Fibroblast of lung (primary cell): ENCODE data around the gene DYRK2. TPM values are rescaled to one million over a fixed set of nuclear protein-coding genes. Genes with fewer than 3 reads are reported as not detected.

Experiments used
- DNase-seq, 2 donors: peaks; one replicate each; pipeline versions ENCODE4 v3.0.0 to v3.0.0-alpha.2; 2010; ENCODE audit warnings: low read depth in 2 of 2
- H2AFZ ChIP-seq: 2 replicates; pipeline ENCODE4 v1.5.1; 2012; ENCODE audit warnings: low read length, control low read depth, inconsistent platforms
- H3K27ac ChIP-seq: 2 replicates; pipeline ENCODE4 v1.5.1; 2011; ENCODE audit warnings: low read length, control low read depth; ENCODE audit not compliant: insufficient read depth
- H3K27me3 ChIP-seq: 2 replicates; pipeline ENCODE4 v1.5.1; 2011; ENCODE audit warnings: mild to moderate bottlenecking, low read length; ENCODE audit not compliant: control insufficient read depth, insufficient read depth
- H3K36me3 ChIP-seq: 2 replicates; pipeline ENCODE4 v1.5.1; 2011; ENCODE audit warnings: low read length; ENCODE audit not compliant: control insufficient read depth, insufficient read depth
- H3K4me1 ChIP-seq: 2 replicates; pipeline ENCODE4 v1.5.1; 2011; ENCODE audit warnings: low read length; ENCODE audit not compliant: control insufficient read depth, insufficient read depth; ENCODE audit errors: extremely low read depth
- H3K4me2 ChIP-seq: 2 replicates; pipeline ENCODE4 v1.5.1; 2011; ENCODE audit warnings: low read length, control low read depth; ENCODE audit not compliant: insufficient read depth; ENCODE audit errors: extremely low read depth
- H3K4me3 ChIP-seq, 4 experiments: fragments of 200-600 bp in 1 of 4; sonication (generic) in 1 of 4; replicated peaks in 1 of 4; 2 replicates each; pipeline ENCODE4 v1.5.1; 2011 to 2016; ENCODE audit warnings: low read length in 4 of 4, low read depth in 3 of 4, mild to moderate bottlenecking in 3 of 4, control low read depth in 2 of 4, inconsistent platforms in 1 of 4, mixed read lengths in 1 of 4; ENCODE audit not compliant: insufficient read depth in 1 of 4; ENCODE audit errors: control extremely low read depth in 1 of 4
- H3K79me2 ChIP-seq: 2 replicates; pipeline ENCODE4 v1.5.1; 2012; ENCODE audit warnings: mild to moderate bottlenecking, low read length, inconsistent platforms; ENCODE audit not compliant: control insufficient read depth, insufficient read depth
- H3K9ac ChIP-seq: 2 replicates; pipeline ENCODE4 v1.5.1; 2011; ENCODE audit warnings: mild to moderate bottlenecking, low read length, control low read depth; ENCODE audit not compliant: insufficient read depth
- H3K9me3 ChIP-seq: 2 replicates; pipeline ENCODE4 v1.5.1; 2012; ENCODE audit warnings: low read depth, low read length; ENCODE audit not compliant: control insufficient read depth, insufficient read depth
- H4K20me1 ChIP-seq: 2 replicates; pipeline ENCODE4 v1.5.1; 2011; ENCODE audit warnings: low read length; ENCODE audit not compliant: control insufficient read depth, insufficient read depth; ENCODE audit errors: extremely low read depth
- CTCF ChIP-seq, 2 donors: IDR thresholded peaks in 1 of 2; conservative IDR thresholded peaks in 1 of 2; 1 replicate in 1 of 2; 2 replicates in 1 of 2; pipeline ENCODE4 v1.5.1; 2011 to 2012; ENCODE audit warnings: low read length in 2 of 2, control low read depth in 1 of 2, inconsistent platforms in 1 of 2, low read depth in 1 of 2, mild to moderate bottlenecking in 1 of 2
- EZH2 ChIP-seq: IDR thresholded peaks from 2 replicates; pipeline ENCODE4 v1.5.1; 2012; ENCODE audit warnings: low read length, control low read depth, mild to moderate bottlenecking; ENCODE audit errors: missing control alignments
- polyA plus RNA-seq, 2 donors: library from polyadenylated mRNA; depleted of rRNA in 1 of 2; stranded (reverse) in 1 of 2; unstranded in 1 of 2; fragments of >200 nt; gene quantifications; 2 replicates each; pipeline ENCODE4 v1.2.1, GENCODE V29; 2011 to 2012; ENCODE audit warnings: missing spikeins in 1 of 2
- total RNA-seq: library from RNA; depleted of rRNA; stranded (reverse); fragments of >200 nt; gene quantifications from 2 replicates; pipeline ENCODE4 v1.2.1, GENCODE V29; 2014

DYRK2 gene
- total and polyA plus RNA-seq, 2 donors (not counting 1 experiment from before 2014, with no cell fraction given): 18.7 to 22.5 TPM

GRCh38 chr12:67618303-67618702, 30.2 kb upstream of the DYRK2 start:
- no peaks in the 10 kb centered on the region for H3K79me2 ChIP-seq
- H3K36me3 ChIP-seq: no peaks in the 10 kb centered on the region
- no peaks in the 10 kb centered on the region for H3K4me1 ChIP-seq
- no peak for DNase-seq
- no peaks in the 10 kb centered on the region for H4K20me1 ChIP-seq
- no peak overlapping the region for H3K27ac ChIP-seq
- no peak overlapping the region for H2AFZ ChIP-seq
- H3K9me3 ChIP-seq: no peaks in the 10 kb centered on the region
- H3K27me3 ChIP-seq: no peaks in the 10 kb centered on the region
- no peak overlapping the region for H3K9ac ChIP-seq
- no peak overlapping the region for H3K4me3 ChIP-seq
- H3K4me2 ChIP-seq: no peak overlapping the region
- TF ChIP-seq CTCF (conservative IDR thresholded peaks at IDR 0.05 in 1 of 2, IDR thresholded peaks at IDR 0.05 in 1 of 2; ENCODE audit: low read depth in 1 of 2, low read length in 2 of 2) (no peak), EZH2 (no peak)

- H3K27ac ChIP-seq: no peak overlapping the region
- no peaks in the 10 kb centered on the region for H3K36me3 ChIP-seq
- H3K4me2 ChIP-seq: no peak overlapping the region
- H3K9me3 ChIP-seq: no peaks in the 10 kb centered on the region
- no peaks in the 10 kb centered on the region for H4K20me1 ChIP-seq
- no peaks in the 10 kb centered on the region for H3K79me2 ChIP-seq
- no peak for TF ChIP-seq CTCF (conservative IDR thresholded peaks at IDR 0.05 in 1 of 2, IDR thresholded peaks at IDR 0.05 in 1 of 2; ENCODE audit: low read depth in 1 of 2, low read length in 2 of 2)
- no peak for DNase-seq
- no peak overlapping the region for H3K9ac ChIP-seq
- H2AFZ ChIP-seq: no peak overlapping the region
- H3K4me3 ChIP-seq: no peak overlapping the region
- no peaks in the 10 kb centered on the region for H3K27me3 ChIP-seq
- H3K4me1 ChIP-seq: no peaks in the 10 kb centered on the region
These were observed 27.4 kb upstream of the DYRK2 start for GRCh38 chr12:67621112-67621511.

GRCh38 chr12:67621926-67622325, 26.6 kb upstream of the DYRK2 start:
- Histone ChIP-seq H3K4me3 (no peak overlapping the region), H3K9ac (no peak overlapping the region), H3K27me3 (no peaks in the 10 kb centered on the region), H3K79me2 (no peaks in the 10 kb centered on the region), H3K36me3 (no peaks in the 10 kb centered on the region), H4K20me1 (no peaks in the 10 kb centered on the region), H3K4me1 (no peaks in the 10 kb centered on the region), H2AFZ (no peak overlapping the region), H3K27ac (no peak overlapping the region), H3K9me3 (no peaks in the 10 kb centered on the region), H3K4me2 (no peak overlapping the region)
- DNase-seq: no peak
- TF ChIP-seq CTCF (conservative IDR thresholded peaks at IDR 0.05 in 1 of 2, IDR thresholded peaks at IDR 0.05 in 1 of 2; ENCODE audit: low read depth in 1 of 2, low read length in 2 of 2) (no peak), EZH2 (no peak)
